ENCODE data around the gene GNAQ.

GRCh38 chr9:77906991-77907390, 124.6 kb downstream of the GNAQ start:
- no peak for TF ChIP-seq FOXM1 (IDR thresholded peaks at IDR 0.05; ENCODE audit: low read depth)
- no peak for TF ChIP-seq GATA2 (CRISPR knock-in tag; IDR thresholded peaks at IDR 0.05)
- TF ChIP-seq, protein P1, sequence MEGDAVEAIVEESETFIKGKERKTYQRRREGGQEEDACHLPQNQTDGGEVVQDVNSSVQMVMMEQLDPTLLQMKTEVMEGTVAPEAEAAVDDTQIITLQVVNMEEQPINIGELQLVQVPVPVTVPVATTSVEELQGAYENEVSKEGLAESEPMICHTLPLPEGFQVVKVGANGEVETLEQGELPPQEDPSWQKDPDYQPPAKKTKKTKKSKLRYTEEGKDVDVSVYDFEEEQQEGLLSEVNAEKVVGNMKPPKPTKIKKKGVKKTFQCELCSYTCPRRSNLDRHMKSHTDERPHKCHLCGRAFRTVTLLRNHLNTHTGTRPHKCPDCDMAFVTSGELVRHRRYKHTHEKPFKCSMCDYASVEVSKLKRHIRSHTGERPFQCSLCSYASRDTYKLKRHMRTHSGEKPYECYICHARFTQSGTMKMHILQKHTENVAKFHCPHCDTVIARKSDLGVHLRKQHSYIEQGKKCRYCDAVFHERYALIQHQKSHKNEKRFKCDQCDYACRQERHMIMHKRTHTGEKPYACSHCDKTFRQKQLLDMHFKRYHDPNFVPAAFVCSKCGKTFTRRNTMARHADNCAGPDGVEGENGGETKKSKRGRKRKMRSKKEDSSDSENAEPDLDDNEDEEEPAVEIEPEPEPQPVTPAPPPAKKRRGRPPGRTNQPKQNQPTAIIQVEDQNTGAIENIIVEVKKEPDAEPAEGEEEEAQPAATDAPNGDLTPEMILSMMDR (IDR thresholded peaks at IDR 0.05), result no peak
- TF ChIP-seq YY1 (IDR thresholded peaks at IDR 0.05; ENCODE audit: low read depth), result no peak
- TF ChIP-seq POLR2AphosphoS5 (IDR thresholded peaks at IDR 0.05; ENCODE audit: low read depth, low read length), result no peak
- TF ChIP-seq, protein P2, sequence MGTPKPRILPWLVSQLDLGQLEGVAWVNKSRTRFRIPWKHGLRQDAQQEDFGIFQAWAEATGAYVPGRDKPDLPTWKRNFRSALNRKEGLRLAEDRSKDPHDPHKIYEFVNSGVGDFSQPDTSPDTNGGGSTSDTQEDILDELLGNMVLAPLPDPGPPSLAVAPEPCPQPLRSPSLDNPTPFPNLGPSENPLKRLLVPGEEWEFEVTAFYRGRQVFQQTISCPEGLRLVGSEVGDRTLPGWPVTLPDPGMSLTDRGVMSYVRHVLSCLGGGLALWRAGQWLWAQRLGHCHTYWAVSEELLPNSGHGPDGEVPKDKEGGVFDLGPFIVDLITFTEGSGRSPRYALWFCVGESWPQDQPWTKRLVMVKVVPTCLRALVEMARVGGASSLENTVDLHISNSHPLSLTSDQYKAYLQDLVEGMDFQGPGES (IDR thresholded peaks at IDR 0.05; ENCODE audit: low read depth, low read length), result no peak
- TF ChIP-seq TEAD4 (IDR thresholded peaks at IDR 0.05; ENCODE audit: borderline replicate concordance, insufficient read depth), result no peak
- TF ChIP-seq TAF1 (IDR thresholded peaks at IDR 0.05; ENCODE audit: borderline replicate concordance, low read depth, low read length), result no peak

Data from SK-N-SH (cell line).